ENCODE measurements around the gene SRSF11. TPM values are rescaled to one million over a fixed set of nuclear protein-coding genes. Genes with fewer than 3 reads are reported as not detected.

SRSF11 gene
- total RNA-seq, 1 donor from 2014 or later, result 185 TPM

DNA sequence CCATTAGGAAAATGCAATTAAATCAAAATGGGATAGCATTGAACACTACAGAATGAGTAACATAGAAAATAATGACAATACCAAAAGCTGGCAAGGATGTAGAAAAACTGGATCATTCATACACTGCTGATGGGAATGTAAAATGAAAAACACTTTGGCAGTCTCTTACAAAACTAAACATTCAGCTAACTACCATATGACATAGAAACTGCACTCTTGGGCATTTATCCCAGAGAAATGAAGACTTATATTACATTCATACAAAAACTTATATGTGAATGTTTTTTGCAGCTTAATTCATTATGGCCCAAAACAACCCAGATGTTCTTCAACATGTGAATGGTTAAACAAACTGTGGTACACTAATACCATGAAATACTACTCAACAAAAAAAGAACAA is 67.0 kb downstream of the SRSF11 start:
- H3K4me3 ChIP-seq (ENCODE audit: insufficient read depth, low read depth, low read length), result no peak overlapping the region
- H3K27ac ChIP-seq (ENCODE audit: low read depth, low read length), result no peak overlapping the region
- no peak overlapping the region for H2AFZ ChIP-seq (ENCODE audit: low read depth, low read length)
- H3K4me3 Mint-ChIP-seq (ENCODE audit: unreplicated experiment), result no peak overlapping the region
- H3K27ac Mint-ChIP-seq (ENCODE audit: unreplicated experiment), result no peak overlapping the region
- no peaks in the 10 kb centered on the region for H3K36me3 Mint-ChIP-seq (ENCODE audit: low read depth, unreplicated experiment)
- DNase-seq (ENCODE audit: low read depth), result no peak
- no peaks in the 10 kb centered on the region for H3K9me3 Mint-ChIP-seq (ENCODE audit: unreplicated experiment)
- no peaks in the 10 kb centered on the region for H3K9me3 ChIP-seq (ENCODE audit: insufficient read depth, low read depth, low read length)
- no peaks in the 10 kb centered on the region for H3K27me3 ChIP-seq (ENCODE audit: insufficient read depth, low read length)
- no peak for FAIRE-seq
- H3K4me1 Mint-ChIP-seq (ENCODE audit: low read depth, unreplicated experiment), result no peaks in the 10 kb centered on the region
- no peaks in the 10 kb centered on the region for H3K27me3 Mint-ChIP-seq (ENCODE audit: low read depth, unreplicated experiment)
- H3K9ac ChIP-seq (ENCODE audit: low read length), result no peak overlapping the region
- no peaks in the 10 kb centered on the region for H3K4me1 ChIP-seq (ENCODE audit: insufficient read depth, low read length)
- H4K20me1 ChIP-seq (ENCODE audit: insufficient read depth, low read length), result peaks cover under 1% of the 10 kb centered on the region
- H3K4me2 ChIP-seq (ENCODE audit: low read length), result no peak overlapping the region
- peaks cover 9% of the 10 kb centered on the region for H3K36me3 ChIP-seq (ENCODE audit: insufficient read depth, low read length)
- TF ChIP-seq, protein P1, sequence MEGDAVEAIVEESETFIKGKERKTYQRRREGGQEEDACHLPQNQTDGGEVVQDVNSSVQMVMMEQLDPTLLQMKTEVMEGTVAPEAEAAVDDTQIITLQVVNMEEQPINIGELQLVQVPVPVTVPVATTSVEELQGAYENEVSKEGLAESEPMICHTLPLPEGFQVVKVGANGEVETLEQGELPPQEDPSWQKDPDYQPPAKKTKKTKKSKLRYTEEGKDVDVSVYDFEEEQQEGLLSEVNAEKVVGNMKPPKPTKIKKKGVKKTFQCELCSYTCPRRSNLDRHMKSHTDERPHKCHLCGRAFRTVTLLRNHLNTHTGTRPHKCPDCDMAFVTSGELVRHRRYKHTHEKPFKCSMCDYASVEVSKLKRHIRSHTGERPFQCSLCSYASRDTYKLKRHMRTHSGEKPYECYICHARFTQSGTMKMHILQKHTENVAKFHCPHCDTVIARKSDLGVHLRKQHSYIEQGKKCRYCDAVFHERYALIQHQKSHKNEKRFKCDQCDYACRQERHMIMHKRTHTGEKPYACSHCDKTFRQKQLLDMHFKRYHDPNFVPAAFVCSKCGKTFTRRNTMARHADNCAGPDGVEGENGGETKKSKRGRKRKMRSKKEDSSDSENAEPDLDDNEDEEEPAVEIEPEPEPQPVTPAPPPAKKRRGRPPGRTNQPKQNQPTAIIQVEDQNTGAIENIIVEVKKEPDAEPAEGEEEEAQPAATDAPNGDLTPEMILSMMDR (IDR thresholded peaks at IDR 0.05; ENCODE audit: insufficient read depth, low read depth, low read length), result no peak
- no peak for TF ChIP-seq EZH2 (IDR thresholded peaks at IDR 0.05; ENCODE audit: insufficient read depth, low read length)
- no peaks in the 10 kb centered on the region for H3K79me2 ChIP-seq (ENCODE audit: insufficient read depth, low read length)

DNA sequence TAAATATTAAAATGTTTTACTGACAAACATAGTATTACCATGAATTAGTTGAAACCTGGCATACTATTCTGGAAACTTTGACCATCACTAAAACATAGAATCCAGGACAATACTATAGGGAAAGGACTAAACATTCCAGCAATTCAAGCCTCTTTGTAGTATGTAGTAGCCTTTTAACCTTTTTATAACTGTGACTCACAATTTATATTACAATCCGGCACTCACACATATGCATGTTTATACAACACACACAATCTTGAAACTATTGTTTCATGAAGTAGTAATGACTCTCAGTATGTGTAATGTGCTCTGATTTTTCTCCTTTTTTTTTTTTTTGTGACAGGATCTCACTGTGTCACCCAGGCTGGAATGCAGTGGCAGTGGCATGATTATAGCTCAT is 69.0 kb downstream of the SRSF11 start:
- Histone ChIP-seq H4K20me1 (ENCODE audit: insufficient read depth, low read length) (peaks cover 4% of the 10 kb centered on the region), H3K27ac (ENCODE audit: low read depth, low read length) (no peak overlapping the region), H3K4me3 (ENCODE audit: insufficient read depth, low read depth, low read length) (no peak overlapping the region), H3K4me2 (ENCODE audit: low read length) (no peak overlapping the region), H3K36me3 (ENCODE audit: insufficient read depth, low read length) (peaks cover 17% of the 10 kb centered on the region), H3K4me1 (ENCODE audit: insufficient read depth, low read length) (no peaks in the 10 kb centered on the region), H3K9ac (ENCODE audit: low read length) (no peak overlapping the region), H2AFZ (ENCODE audit: low read depth, low read length) (no peak overlapping the region), H3K9me3 (ENCODE audit: insufficient read depth, low read depth, low read length) (no peaks in the 10 kb centered on the region), H3K27me3 (ENCODE audit: insufficient read depth, low read length) (no peaks in the 10 kb centered on the region), H3K79me2 (ENCODE audit: insufficient read depth, low read length) (peaks cover 3% of the 10 kb centered on the region)
- Mint-ChIP-seq H3K9me3 (ENCODE audit: unreplicated experiment) (no peaks in the 10 kb centered on the region), H3K27me3 (ENCODE audit: low read depth, unreplicated experiment) (no peaks in the 10 kb centered on the region), H3K27ac (ENCODE audit: unreplicated experiment) (no peak overlapping the region), H3K4me3 (ENCODE audit: unreplicated experiment) (no peak overlapping the region), H3K36me3 (ENCODE audit: low read depth, unreplicated experiment) (no peaks in the 10 kb centered on the region), H3K4me1 (ENCODE audit: low read depth, unreplicated experiment) (no peaks in the 10 kb centered on the region)
- FAIRE-seq (no peak), DNase-seq (ENCODE audit: low read depth) (peak; percentile 23)
- TF ChIP-seq, protein P1 (IDR thresholded peaks at IDR 0.05; ENCODE audit: insufficient read depth, low read depth, low read length), result no peak
- TF ChIP-seq EZH2 (IDR thresholded peaks at IDR 0.05; ENCODE audit: insufficient read depth, low read length), result no peak

DNA sequence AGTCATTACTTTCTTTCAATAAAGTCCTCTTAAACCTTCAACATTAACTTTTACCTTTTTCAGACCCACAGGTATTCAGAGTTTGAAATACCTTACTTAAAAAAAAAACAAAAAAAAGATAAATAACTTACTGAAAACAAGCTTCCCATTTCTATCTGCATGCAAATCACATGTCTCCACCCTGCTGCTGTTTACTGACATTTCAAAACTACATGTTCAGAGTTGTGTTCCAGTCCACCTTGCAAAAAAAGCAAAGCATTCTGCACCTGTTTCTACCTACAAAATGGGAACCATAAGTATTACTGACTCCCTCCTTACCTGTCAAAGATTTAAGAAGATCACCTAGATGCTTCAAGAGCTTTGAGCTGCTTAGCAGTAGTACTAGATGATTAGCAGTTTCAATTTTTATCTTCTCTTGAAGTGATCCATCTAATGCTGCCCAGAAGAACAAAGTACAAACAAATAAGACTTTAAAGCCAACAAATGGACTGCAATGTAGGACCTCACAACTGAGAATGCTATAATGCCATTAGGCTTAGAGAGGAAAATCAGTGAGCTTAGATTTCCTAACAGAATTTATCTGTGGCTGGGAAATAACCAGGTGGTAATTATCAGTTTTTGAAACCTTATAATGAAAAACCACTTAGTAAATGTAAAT is 72.1 kb downstream of the SRSF11 start:
- H3K4me2 ChIP-seq (ENCODE audit: low read length), result no peak overlapping the region
- Mint-ChIP-seq H3K4me1 (ENCODE audit: low read depth, unreplicated experiment) (no peaks in the 10 kb centered on the region), H3K27ac (ENCODE audit: unreplicated experiment) (no peak overlapping the region), H3K4me3 (ENCODE audit: unreplicated experiment) (no peak overlapping the region), H3K9me3 (ENCODE audit: unreplicated experiment) (no peaks in the 10 kb centered on the region), H3K27me3 (ENCODE audit: low read depth, unreplicated experiment) (no peaks in the 10 kb centered on the region), H3K36me3 (ENCODE audit: low read depth, unreplicated experiment) (no peaks in the 10 kb centered on the region)
- TF ChIP-seq, protein P1 (IDR thresholded peaks at IDR 0.05; ENCODE audit: insufficient read depth, low read depth, low read length), result no peak
- TF ChIP-seq EZH2 (IDR thresholded peaks at IDR 0.05; ENCODE audit: insufficient read depth, low read length), result no peak
- no peak for DNase-seq (ENCODE audit: low read depth)
- peaks cover 3% of the 10 kb centered on the region for H3K79me2 ChIP-seq (ENCODE audit: insufficient read depth, low read length)
- H3K4me1 ChIP-seq (ENCODE audit: insufficient read depth, low read length), result no peaks in the 10 kb centered on the region
- H3K36me3 ChIP-seq (ENCODE audit: insufficient read depth, low read length), result peaks cover 20% of the 10 kb centered on the region
- peaks cover 4% of the 10 kb centered on the region for H4K20me1 ChIP-seq (ENCODE audit: insufficient read depth, low read length)
- H3K4me3 ChIP-seq (ENCODE audit: insufficient read depth, low read depth, low read length), result no peak overlapping the region
- no peak for FAIRE-seq
- no peaks in the 10 kb centered on the region for H3K9me3 ChIP-seq (ENCODE audit: insufficient read depth, low read depth, low read length)
- no peak overlapping the region for H3K27ac ChIP-seq (ENCODE audit: low read depth, low read length)
- no peak overlapping the region for H2AFZ ChIP-seq (ENCODE audit: low read depth, low read length)
- H3K9ac ChIP-seq (ENCODE audit: low read length), result no peak overlapping the region
- H3K27me3 ChIP-seq (ENCODE audit: insufficient read depth, low read length), result no peaks in the 10 kb centered on the region
